ENCODE data around the gene PRRT2. TPM values are rescaled to one million over a fixed set of nuclear protein-coding genes. Genes with fewer than 3 reads are reported as not detected.

The PRRT2 gene
- total RNA-seq, 1 experiment from 2014 or later = not detected

- peak; percentile 93 for DNase-seq (ENCODE audit: low spot score)
Measured at GRCh38 chr16:29811170-29811895, 660 bp upstream of the PRRT2 start.

- DNase-seq (ENCODE audit: low spot score) = no peak
Measured at GRCh38 chr16:29812754-29813643, 1.0 kb downstream of the PRRT2 start.

- no peak for DNase-seq (ENCODE audit: low spot score)
Measured at GRCh38 chr16:29813644-29814562, 1.9 kb downstream of the PRRT2 start.

- no peak for DNase-seq (ENCODE audit: low spot score)
Measured at GRCh38 chr16:29814592-29814991, 2.6 kb downstream of the PRRT2 start.

- DNase-seq (ENCODE audit: low spot score) = no peak
Measured at GRCh38 chr16:29815032-29815721, 3.2 kb downstream of the PRRT2 start.

GRCh38 chr16:29815793-29816693 lies 4.0 kb downstream of the PRRT2 start, which contains the start of gene PAGR1:
Gene PAGR1, plus strand, starts transcription at chr16:29816152. Its CDS starts 374 bp downstream, at chr16:29816526.
- peak; percentile 96 for DNase-seq (ENCODE audit: low spot score)

- peak; percentile 66 for DNase-seq (ENCODE audit: low spot score)
Measured at GRCh38 chr16:29816694-29817441, 4.9 kb downstream of the PRRT2 start.

- DNase-seq (ENCODE audit: low spot score) = no peak
Measured at GRCh38 chr16:29818082-29818481, 6.1 kb downstream of the PRRT2 start.

- DNase-seq (ENCODE audit: low spot score) = peak; percentile 61
Measured at GRCh38 chr16:29819506-29819905, 7.5 kb downstream of the PRRT2 start.

- DNase-seq (ENCODE audit: low spot score) = peak; percentile 75
Measured at GRCh38 chr16:29820271-29820701, 8.3 kb downstream of the PRRT2 start, which contains the start of gene MVP. Gene MVP, plus strand, starts transcription at chr16:29820462. Its CDS starts 10,088 bp downstream, at chr16:29830550.

GRCh38 chr16:29820730-29821642 lies 9.0 kb downstream of the PRRT2 start:
- DNase-seq (ENCODE audit: low spot score) = peak; percentile 74

GRCh38 chr16:29821643-29822115 lies 9.7 kb downstream of the PRRT2 start:
- DNase-seq (ENCODE audit: low spot score) = peak; percentile 64

- DNase-seq (ENCODE audit: low spot score) = peak; percentile 33
Measured at GRCh38 chr16:29824589-29825144, 12.7 kb downstream of the PRRT2 start.

- peak; percentile 75 for DNase-seq (ENCODE audit: low spot score)
Measured at GRCh38 chr16:29825145-29826044, 13.4 kb downstream of the PRRT2 start.

- DNase-seq (ENCODE audit: low spot score) = no peak
Measured at GRCh38 chr16:29826342-29826695, 14.3 kb downstream of the PRRT2 start.

GRCh38 chr16:29830774-29831173 lies 18.8 kb downstream of the PRRT2 start:
- DNase-seq (ENCODE audit: low spot score) = no peak
